ENCODE results near the gene ACOXL. TPM values are rescaled to one million over a fixed set of nuclear protein-coding genes. Genes with fewer than 3 reads are reported as not detected.

Gene ACOXL
- total and polyA plus RNA-seq, 2 of the 8 experiments (the other 6 are each of a cell fraction or from before 2014, with no cell fraction given) = 11.4 to 20.6 TPM

- no peaks in the 10 kb centered on the region for H3K27me3 ChIP-seq (replicated peaks in 1 of 4; ENCODE audit: control insufficient read depth in 3 of 4, extremely low read depth in 1 of 4, insufficient read depth in 3 of 4, low read length in 3 of 4)
- FAIRE-seq = peak; percentile 69
- CTCF ChIA-PET (ENCODE audit: partially characterized antibody) = interaction anchor here (1.0 to 4.5 kb wide), 10 partner anchors 9 to 163 kb away, joined by 3 to 22 read pairs (median 4); no protein-coding TSS in a partner anchor
- TF ChIP-seq ATF2 (IDR thresholded peaks at IDR 0.05; ENCODE audit: low read length) = peak; percentile 70; the same call in 1 of the 2 replicates
- peak; percentile 76; the same call in 1 of the 2 replicates for TF ChIP-seq KDM1A (IDR thresholded peaks at IDR 0.05; ENCODE audit: borderline replicate concordance, low read length)
- no peak for TF ChIP-seq KDM4A (IDR thresholded peaks at IDR 0.05; ENCODE audit: low read depth, low read length, severe bottlenecking)
- TF ChIP-seq NANOG (IDR thresholded peaks at IDR 0.05; ENCODE audit: insufficient read depth, low read depth, low read length, poor library complexity, severe bottlenecking) = peak; percentile 35
- TF ChIP-seq HDAC2 (IDR thresholded peaks at IDR 0.05; ENCODE audit: borderline replicate concordance in 1 of 2, low read depth in 2 of 2, low read length in 2 of 2) = peak in 1 of 2 experiments; percentile 72; a peak in 1 of 4 replicates
These were observed 39.4 kb downstream of the ACOXL start for GRCh38 chr2:110771547-110772382.

More at GRCh38 chr2:110771547-110772382, 39.4 kb downstream of the ACOXL start:
- peaks cover 18 to 41% (median 32%) of the 10 kb centered on the region in 4 experiments for H3K4me1 ChIP-seq (replicated peaks in 1 of 4; ENCODE audit: control insufficient read depth in 3 of 4, insufficient read depth in 4 of 4, low read length in 3 of 4)
- H3K18ac ChIP-seq (ENCODE audit: extremely low read depth, low read length) = peak overlapping the region; percentile 10; the same call in 1 of the 2 replicates
- peaks cover 1 to 4% of the 10 kb centered on the region in 2 experiments for H4K20me1 ChIP-seq (replicated peaks in 1 of 2; ENCODE audit: control insufficient read depth in 1 of 2, insufficient read depth in 2 of 2, low read length in 2 of 2)
- no peak overlapping the region for H2BK15ac ChIP-seq (ENCODE audit: low read length)
- 63% methylated on average over 5 of the region's 5 CpGs; no CpG with 5 or more reads in 1 of the 2 experiments for WGBS, 2 experiments (ENCODE audit: extremely low coverage in 1 of 2, insufficient coverage in 1 of 2, insufficient read length in 1 of 2, insufficient replicate concordance in 2 of 2, low coverage in 1 of 2, low lambda C conversion rate in 2 of 2, missing lambda C conversion rate in 1 of 2)
- H3K27ac ChIP-seq (ENCODE audit: low read depth, low read length) = 0 out of 2 replicates have a peak overlapping the region, but pooled peaks have one; percentile 29
- H4K8ac ChIP-seq (ENCODE audit: extremely low read depth, insufficient read depth, low read length) = no peak overlapping the region
- H3K4me3 ChIP-seq (ENCODE audit: extremely low read depth in 1 of 4, insufficient read depth in 2 of 4, low read depth in 3 of 4, low read length in 4 of 4) = peak overlapping the region in 3 of 4 experiments; percentile 22 to 36 (median 29); a peak in 5 of 8 replicates
- H3K36me3 ChIP-seq (ENCODE audit: control insufficient read depth in 2 of 4, insufficient read depth in 4 of 4, low read length in 3 of 4) = no peaks in the 10 kb centered on the region; a peak in 1 of 8 replicates
- H3K56ac ChIP-seq (replicated peaks; ENCODE audit: insufficient read length, low read depth, low read length) = no peak overlapping the region
- peak overlapping the region; percentile 86 for H4K91ac ChIP-seq (replicated peaks; ENCODE audit: insufficient read length, low read length)
- H3K4ac ChIP-seq (replicated peaks; ENCODE audit: insufficient read length, low read depth, low read length) = no peak overlapping the region
- no peak overlapping the region for H2BK120ac ChIP-seq (replicated peaks; ENCODE audit: low read depth, low read length)
- no peak overlapping the region; the same call in 1 of the 2 replicates for H2AK5ac ChIP-seq (ENCODE audit: low read depth, low read length)
- H3K23me2 ChIP-seq (ENCODE audit: low read depth, low read length) = peaks cover 5% of the 10 kb centered on the region
- peak overlapping the region; percentile 32; the same call in 1 of the 2 replicates for H2BK12ac ChIP-seq (ENCODE audit: low read depth, low read length)
- DNase-seq (ENCODE audit: low read depth in 1 of 2, low spot score in 2 of 2) = no peak
- H3K14ac ChIP-seq (ENCODE audit: insufficient read length) = no peak overlapping the region
- H3K79me2 ChIP-seq (ENCODE audit: control insufficient read depth in 1 of 2, insufficient read depth in 2 of 2, low read length in 2 of 2) = peaks cover 0 to 17% of the 10 kb centered on the region in 2 experiments; a peak in 2 of 4 replicates
- H3K79me1 ChIP-seq (ENCODE audit: low read depth, low read length) = peaks cover 4% of the 10 kb centered on the region
- no peak overlapping the region for H3K9ac ChIP-seq (replicated peaks in 1 of 4; ENCODE audit: extremely low read depth in 1 of 4, low read depth in 3 of 4, low read length in 3 of 4)
- no peaks in the 10 kb centered on the region for H3K9me3 ChIP-seq (ENCODE audit: insufficient read depth in 2 of 2, low read depth in 1 of 2, low read length in 1 of 2)
- H3K4me2 ChIP-seq (ENCODE audit: insufficient read depth in 1 of 2, low read depth in 2 of 2, low read length in 2 of 2) = peak overlapping the region; percentile 67 to 68
- H4K5ac ChIP-seq (ENCODE audit: insufficient read length, low read depth, low read length) = no peak overlapping the region
- no peak overlapping the region for H2AFZ ChIP-seq (ENCODE audit: low read length)
- peak overlapping the region; percentile 88 for H2BK20ac ChIP-seq (ENCODE audit: low read length)
- peak overlapping the region; percentile 77; the same call in 1 of the 2 replicates for H2BK5ac ChIP-seq (ENCODE audit: low read depth, low read length)
- H3K23ac ChIP-seq (ENCODE audit: insufficient read length) = no peak overlapping the region
- POLR2A ChIA-PET (ENCODE audit: partially characterized antibody) = interaction anchor here (1.6 to 1.7 kb wide), 2 partner anchors 11 to 83 kb away, joined by 5 read pairs; no protein-coding TSS in a partner anchor
